GM20431 (cell line): ENCODE data around the gene AGAP1.

Experiments used
- in situ Hi-C: fragments of 300-500 bp; cut with MseI, MboI; formaldehyde crosslinking; loops from one replicate; pipeline ENCODE4 v1.15.0; 2020; ENCODE audit warnings: low sequenced_read_pairs; ENCODE audit not compliant: unreplicated experiment

The AGAP1 gene

DNA sequence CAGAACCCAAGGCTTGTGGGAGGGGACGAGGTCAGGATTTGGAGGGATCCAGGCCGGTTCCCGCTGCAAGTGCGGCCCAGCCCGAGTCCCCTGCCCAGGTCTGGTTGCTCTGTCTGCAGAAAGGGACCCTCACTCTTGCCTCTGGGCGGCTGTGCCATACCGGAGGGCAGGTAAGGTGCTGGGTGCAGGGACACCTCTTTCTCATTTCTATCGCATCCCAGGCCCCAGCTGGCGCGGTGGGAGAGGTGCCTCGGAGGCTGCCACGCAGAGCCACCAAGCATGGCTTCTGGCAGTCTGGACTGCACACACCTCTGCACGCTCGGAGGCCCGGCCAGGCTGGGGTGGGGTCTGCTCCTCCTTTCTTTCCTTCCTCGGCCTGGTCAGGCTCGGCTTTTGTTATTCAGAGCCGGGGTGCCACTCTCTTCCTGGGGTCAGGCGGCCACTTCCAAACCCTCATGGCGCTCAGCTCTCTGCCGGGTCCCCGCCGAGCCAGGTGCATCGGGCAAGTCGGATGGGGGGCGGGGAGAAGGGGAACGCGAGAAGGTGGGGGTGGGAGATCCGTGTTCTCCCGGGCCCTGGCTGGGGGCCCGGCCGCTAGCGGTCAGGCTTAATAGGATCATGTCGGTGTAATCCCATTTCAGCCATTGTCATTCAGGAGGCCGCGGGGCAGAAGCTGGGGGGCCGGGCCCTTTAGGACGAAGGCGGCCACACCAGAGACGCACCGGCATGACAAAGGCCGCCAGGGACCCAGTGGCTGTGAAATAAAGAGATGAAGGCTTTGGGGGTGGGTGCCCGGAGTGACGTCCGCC, 665.3 kb downstream of the AGAP1 start:
- in situ Hi-C loops = no loop called here

DNA sequence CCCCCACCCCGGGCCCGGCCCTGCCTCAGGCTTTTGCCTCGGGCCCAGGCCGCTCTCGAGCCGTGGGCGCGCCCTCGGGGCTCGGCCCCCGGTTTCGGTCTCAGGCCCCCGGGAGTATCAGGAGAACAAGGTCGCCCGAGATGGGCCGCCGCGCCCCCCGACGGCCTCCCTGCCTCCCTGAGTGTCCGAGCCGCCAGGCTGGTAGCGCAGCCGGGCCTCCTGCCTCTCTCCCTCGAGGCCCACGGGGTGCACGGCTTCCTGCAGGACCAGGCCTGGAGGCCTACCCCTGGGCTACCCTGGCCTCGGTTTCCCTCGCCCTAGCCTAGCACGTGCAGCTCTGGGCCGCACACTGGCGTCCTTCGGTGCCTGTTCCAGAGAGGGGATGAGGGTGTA, 665.9 kb downstream of the AGAP1 start:
- in situ Hi-C loops = no loop called here

DNA sequence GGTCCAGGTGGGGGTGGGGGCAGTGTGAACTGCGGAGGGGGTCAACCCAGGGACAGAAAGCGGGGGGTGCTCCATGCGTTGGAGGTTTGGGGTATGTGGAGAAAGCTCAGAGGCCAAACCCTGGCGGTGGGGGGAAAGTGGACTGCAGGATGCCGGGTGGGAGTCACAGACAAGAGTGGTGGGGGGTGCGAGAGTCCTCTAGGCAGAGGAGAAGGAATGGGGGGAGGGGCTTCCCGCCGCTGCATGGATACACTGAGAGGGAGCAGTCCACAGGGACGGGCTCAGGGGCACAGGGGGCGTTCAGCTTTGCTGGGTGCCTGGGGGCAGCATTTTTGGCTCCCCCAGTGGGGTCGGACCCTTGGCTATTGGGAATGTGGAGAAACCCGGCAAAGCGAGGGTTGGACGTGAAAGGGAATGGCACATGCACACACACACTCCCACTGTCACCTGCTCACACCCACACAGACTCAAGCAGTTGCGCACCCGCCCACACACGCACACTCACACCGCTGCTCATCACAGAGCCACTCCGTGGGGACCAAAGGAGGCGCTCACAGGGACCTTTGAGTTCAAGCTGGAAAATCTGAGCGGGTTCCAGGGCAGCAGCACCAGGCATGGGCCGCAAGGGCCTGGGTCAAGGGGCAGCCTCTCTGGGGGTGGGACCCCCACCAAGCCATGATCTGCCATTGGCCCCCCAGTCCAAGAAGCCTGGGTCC, 666.7 kb downstream of the AGAP1 start:
- in situ Hi-C loops = no loop called here

DNA sequence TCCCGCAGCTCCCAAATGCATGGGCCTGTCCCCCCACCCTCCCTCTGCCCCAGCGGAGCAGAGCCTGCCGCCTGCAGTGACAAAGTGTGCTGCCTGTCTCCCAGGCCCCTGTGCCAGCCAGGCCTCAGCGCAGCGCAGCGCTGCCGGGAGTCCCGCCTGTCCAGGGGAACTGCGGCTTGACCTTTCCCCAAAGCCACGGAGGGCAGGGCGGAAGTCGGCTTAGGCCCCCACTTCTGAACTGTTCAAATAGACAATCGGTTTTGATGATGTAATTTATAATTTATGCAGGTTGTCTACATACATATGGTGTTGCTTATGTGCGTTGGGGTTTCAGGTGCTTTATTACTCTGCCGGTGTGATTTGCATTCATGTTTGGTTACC, 667.2 kb downstream of the AGAP1 start:
- in situ Hi-C loops = no loop called here

DNA sequence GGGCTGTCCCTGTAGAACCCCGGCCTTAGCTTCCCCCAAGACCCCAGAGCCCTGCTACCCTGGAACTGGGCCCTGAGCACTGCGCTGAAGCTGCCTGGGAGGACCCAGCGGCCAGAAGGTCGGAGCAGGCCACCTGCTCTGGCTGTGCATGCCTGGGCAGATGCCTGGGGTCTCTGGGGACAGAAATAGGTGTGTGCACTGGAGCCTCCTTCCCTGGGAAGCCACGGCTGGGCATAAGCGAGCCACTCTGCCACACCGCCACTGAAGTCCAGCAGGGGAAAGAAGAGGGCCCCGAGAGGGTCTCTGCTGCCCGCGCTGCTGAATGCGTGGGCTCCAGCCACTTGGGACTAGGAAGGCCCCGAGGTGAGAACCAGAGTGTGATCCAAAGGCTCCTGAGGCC, 667.7 kb downstream of the AGAP1 start:
- in situ Hi-C loops = no loop called here

DNA sequence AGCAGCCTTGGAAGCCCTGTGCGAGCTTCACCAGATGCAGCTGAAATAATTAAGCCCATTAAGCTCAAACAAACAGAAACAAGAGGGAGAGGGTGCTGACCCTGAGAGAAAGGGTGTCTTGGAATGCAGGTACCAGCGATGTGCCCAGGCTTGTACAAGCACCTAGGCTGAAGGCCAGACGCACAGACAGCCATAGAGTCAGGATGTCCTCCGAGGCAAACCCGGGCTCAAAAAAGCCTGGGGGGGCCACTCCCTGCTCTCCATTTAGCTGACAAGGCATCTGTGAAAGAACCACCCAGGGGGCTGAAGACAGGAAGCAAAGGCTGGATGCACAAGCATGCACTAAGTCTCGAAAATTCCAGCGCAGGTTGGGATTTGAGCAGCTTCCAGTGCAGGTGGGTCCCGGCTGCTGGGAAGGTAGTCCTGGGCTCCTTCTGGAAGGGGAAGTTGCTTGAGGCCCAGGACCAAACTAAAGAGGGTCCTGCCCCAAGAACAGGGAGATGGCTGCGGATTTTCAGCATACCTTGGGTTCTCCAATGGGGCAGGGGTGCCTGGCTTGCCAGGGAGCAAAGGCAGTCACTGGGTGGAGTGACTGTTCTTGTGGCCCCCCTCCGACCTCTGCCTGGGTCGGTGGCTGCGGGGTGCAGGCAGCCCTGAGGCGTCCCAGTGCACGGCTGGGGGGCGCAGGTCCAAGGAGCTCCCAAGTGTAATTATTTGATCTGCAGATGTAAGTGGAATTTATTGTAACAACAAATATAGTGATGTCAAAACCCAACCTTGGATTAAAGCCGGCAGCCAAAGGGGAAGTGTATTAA, 668.4 kb downstream of the AGAP1 start:
- in situ Hi-C loops = no loop called here

DNA sequence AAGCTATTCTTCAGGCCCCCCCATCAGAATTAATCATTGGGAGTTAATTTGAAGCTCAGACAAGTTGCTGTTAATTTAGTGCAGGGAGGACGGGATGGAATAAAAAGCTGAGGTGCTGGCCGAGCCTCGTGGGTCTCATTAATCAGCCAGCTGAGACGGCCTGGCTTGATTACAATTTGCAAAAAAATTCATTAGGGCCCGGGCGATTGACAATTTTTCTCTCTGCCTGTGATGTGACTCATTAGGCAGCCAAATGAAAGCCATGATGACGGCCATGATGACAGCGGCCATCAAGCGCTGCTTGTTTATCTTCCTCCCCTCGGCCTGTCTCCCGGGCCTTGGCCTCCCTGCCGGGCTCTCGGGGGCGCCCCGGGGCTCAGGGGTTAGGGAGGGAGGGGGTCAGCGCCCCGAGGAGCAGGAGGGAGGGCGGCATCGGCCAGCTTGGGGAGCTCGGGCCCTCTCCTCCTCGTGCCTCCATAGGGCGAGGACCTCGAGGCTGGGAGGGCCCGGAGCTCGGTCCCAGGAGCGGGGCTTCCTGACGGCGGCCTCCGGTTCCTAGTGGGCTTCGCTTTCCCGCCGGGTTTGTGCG, 669.1 kb downstream of the AGAP1 start:
- in situ Hi-C loops = no loop called here

DNA sequence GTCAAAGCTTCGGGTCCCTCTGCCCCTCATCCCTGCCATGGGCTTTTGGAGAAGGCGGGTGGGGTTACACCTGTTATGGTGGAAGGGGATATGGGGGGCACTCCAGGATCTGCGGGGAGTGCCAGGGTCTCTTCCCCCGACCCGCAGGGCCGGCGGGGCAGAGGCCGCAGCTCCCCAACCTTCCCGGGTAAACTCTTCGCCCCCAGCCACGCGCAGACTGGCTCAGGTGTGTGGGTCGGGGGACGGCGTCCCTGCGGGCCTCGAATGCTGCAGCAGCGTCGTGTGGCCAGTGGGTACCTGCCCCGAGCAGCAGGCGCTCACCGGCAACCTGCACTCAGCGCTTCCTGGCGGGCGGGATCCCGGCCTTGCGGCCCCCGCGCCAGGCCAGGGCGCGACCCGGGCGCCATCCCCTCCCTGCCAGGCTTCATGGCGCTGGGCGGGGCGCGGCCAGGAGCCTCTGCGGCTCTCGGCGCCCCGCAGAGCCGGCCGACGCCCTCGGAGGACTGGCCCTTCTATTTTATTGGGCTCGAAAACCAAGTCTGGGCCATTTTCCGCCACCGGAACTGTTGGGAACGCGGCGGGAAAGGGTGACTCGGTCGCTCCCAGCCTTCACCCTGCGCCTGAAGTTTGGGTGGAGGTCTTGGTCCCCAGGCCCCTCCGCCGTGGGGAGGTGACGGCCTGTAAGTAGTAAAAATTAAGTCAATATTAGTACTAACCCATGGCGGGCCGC, 669.8 kb downstream of the AGAP1 start:
- in situ Hi-C loops = no loop called here

DNA sequence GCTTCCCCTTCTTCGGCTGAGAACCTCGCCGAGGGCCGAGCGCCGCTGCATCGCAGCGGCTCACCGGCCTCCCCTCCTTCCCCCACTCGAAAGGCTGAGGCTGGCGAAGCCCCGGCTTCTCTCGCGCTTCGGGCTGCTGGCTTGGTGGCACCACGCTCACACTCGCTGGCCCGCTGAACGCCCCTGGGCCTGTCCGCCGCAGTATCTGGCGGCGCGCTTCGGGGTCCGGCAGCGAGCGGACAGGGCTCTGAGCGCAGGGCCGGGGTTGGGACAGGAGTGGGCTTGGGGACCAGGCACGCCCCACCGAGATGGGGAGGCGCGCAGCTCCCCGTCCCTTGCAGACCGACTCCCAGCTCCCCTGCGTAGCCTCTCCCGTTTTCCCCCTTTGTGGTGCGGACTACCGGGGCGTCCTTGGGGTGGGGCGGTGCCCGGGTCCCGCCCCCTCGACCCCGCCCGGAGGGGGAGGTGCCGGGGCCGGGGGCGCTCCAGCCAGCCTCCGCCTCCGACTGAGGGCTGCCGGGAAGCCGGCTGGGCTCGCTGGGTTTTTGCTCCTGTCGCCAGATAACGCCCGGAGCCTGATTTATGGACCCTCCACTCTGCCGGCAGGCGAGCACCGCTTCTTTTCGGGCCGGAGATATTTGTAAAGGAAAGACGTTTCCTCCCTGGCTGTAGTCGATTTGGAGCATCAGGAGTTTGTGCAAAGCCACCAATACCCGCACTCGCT, 670.5 kb downstream of the AGAP1 start:
- in situ Hi-C loops = no loop called here

DNA sequence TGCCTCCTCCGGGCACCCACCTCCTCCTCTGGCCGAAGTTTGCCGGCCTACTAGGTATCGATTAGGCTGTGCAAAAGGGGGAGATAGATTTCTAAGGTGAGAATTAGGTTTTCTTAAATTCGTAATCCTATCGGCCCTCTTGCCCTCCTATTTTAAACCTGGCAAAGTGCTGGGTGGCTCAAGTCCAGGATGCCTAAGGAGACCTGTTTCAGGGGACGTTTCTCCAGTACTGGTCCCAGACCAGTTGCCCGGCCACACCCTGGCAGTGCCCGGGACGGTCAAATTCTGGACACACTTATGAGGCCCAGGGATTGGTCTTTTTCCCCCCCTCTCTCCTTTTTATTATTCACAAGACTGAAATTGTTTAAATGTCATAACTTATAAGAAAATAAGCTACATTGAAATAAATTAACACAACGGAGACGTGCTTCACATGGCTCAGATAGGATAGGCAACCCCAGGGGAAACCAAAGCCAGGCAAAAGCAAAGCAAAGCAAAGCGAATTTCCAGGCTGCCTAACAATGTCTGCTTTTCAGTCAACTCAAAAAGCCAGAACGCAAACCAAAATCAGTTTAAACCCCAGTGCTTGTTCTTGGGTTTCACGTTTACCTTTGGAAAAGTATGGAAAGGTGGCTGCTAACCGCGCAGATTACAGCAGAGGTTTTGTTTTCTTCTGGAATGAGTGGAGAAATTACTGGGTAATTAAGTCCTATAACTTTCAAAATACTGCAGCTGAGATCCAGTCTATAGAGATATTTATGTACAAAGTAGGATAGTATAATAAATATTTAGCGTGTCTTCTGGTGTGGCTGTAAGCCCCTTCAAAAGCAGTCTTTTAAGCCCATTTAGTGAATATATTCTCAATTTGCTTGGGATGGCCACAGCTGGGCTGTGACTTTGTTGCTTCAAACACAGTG, 671.3 kb downstream of the AGAP1 start:
- in situ Hi-C loops = no loop called here

DNA sequence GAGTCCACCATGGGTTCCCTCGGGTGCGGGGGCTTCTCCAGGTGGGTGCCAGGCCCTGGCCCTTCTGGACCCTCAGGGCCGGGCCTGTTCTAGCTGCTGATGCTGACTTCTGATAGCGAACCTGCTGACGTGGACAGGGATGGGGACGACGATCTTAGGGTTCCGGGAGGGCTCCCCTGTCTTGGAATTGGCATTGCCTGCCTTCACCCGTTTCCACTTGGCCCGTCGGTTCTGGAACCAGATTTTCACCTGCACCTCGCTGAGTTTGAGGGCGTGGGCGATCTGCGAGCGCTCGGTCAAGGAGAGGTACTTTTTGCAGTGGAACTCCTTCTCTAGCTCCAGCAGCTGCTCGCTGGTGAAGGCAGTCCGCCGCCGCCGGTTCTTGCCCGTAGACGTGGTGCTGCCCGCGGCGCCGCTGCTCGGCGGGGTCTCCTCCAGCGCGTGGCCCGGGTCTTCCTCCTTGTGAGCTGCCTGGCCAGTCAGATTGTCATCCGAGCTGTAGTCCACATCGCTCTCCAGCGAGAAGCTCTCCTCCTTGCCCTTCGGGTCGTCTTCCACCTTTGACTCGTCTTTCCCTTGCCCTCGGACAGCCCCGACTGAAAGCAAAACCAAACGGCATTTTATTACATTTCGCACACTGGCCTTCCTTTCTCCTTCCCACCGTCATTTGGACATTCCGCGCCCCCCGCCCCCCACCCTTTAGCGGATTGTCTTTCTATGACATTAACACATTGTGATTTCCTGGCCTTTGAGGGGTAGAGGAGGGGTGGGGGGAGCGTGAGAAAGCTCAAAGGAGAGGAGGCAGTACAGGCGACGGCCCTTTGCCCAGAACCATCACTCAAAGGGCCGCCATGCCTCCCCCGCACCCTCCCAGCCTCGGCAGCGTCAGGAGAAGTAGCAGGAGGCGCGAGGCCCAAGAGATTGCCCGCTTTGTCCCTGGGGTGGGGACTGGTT, 672.3 kb downstream of the AGAP1 start:
- in situ Hi-C loops = no loop called here

DNA sequence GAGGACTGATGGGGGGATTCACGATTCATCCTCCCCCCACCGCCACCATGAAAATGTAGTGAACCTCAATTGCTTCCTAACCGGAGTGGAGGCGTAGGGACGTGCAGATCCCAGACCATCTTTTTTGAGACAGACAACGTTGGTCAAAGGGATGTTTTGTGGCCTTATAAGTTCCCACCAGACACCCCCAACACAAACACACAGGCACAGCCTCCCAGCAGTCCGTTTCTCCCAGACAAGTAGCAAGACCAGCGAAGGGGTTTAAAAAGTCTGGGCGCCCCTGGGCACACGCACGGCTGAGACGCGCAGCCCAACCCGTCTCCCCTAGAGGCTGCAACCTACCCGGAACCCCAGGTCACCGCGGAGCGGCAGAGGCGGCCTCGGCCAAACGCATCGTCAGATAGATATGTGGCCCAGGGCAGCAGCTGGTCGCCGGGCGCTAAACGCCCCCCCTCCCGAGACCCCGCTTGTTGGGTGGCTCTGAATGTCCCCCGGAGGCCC, 673.0 kb downstream of the AGAP1 start:
- in situ Hi-C loops = no loop called here

DNA sequence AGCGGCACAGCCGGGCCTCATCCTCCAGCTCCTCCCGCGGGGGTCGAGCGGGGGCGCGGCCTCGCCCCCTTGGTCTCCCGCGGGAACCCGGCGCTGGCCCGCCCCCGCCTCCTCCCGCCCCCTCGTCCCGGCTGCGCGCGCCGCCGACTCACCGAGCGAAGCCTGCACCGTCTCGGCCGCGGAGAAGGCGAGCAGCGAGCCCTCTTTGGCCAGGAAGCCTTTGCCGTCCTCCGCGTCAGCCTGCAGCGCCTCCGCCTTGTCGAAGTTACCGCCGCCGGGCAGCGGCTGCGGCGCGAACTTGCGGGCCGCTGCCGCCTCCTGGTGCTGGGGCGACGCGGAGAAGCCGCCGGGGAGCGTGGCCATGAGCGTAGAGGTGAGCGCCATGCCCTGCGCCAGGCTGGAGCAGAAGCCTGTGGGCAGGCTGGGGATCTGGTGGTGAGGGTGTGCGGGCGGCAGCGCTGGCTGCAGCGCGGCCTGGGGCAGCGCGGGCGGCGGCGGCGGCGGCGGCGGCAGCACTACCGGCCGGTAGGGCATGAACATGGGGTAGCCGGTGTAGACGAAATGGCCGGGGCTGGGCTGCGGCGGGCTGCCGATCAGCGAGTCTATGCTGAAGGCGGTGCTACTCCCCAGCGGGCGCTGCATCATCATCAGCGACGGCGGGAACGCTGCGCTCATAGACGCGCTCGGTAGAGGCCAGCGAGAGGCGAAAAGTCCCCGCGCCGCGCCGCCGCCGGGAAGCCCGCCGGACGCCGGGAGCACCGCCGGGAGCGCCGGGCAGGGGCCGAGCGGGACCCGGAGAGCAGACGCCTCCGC, 673.7 kb downstream of the AGAP1 start:
- in situ Hi-C loops = no loop called here

DNA sequence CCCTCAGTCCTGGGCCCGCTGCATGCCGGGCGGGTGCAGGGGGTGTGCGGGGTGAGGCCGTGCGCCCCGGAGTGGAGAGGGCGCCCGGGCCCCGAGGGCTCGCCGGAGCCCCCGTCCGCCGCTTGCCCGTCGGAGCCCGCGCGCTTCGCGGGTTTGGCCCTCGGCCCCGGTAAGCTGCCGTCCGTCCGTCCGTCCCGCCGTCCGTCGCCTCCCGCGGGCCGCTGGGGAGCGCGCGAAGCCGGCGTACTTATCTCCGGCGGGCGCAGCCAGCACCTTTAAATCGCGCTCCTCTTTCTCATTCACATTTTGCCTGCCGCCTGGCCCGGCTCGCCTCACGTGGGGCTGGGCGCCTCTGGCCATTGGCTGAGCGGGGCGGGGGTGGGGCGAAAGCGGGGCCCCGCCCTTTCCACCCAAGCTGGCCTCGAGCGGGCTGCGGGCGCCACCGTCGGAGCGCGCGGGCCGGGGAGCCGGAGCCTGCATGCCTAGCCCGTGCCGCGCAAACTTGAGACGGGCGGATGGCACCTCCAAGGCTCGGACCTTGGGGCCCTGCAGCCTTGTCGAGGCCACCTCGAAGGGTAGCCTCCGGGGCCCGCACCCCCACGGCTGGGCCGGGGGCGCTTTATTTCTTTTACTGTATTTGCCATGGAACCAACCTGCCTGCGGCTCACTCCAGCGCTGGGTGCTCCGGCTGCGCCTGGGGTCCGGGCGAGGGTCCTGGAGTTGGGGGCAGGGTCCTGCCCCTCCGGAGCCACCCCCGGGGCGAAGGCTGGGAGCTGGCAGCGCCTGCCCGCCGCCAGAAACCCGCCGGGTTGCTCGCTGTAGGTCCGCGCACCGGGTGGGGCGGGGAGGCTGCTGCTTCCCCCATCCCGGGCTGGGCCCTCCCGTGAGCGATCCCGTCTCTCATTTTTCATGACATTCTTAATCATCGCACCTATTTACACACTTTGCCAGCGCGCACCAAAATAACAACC, 674.6 kb downstream of the AGAP1 start, which contains the start of gene GBX2:
TSS of gene GBX2 (minus strand) at position 277 of the 971 bp plus-strand sequence. CDS start 415 bp downstream, outside the sequence.
- in situ Hi-C loops = no loop called here

DNA sequence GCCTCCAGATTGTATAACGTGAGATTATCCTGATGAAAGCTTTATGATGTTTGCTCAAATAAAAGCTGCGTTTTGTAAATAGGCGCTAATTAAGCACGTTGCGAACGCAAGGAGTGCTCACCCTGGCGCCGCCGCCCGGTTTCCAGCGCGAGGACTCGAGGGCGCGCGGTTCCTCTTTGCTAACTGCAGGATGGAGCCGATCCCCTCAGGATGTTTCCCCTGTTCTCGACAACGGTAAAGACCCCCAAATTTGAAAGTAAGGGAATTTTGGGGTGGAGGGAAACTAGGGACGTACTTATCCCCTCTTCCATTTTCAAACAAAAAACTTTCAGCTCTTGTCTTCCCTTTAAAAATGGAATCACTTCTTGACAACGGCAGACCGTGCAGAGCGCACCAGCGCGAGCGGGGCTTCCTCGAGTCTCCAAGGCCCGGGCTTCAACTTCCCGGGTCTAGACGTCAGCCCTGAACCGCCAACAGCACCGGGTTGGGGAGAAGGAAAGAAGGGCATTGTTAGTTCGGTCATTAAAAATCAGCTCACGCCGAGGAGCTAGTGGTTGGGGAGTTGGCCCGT, 675.4 kb downstream of the AGAP1 start:
- in situ Hi-C loops = no loop called here
